ENCODE results near the gene SHKBP1. TPM values are rescaled to one million over a fixed set of nuclear protein-coding genes. Genes with fewer than 3 reads are reported as not detected.
A peak's percentile ranks its signal among the peaks of the same experiment; 100 is the strongest.

The SHKBP1 gene
- total RNA-seq, 3 donors from 2014 or later = 25.8 to 42.9 (median 34.1) TPM

DNA sequence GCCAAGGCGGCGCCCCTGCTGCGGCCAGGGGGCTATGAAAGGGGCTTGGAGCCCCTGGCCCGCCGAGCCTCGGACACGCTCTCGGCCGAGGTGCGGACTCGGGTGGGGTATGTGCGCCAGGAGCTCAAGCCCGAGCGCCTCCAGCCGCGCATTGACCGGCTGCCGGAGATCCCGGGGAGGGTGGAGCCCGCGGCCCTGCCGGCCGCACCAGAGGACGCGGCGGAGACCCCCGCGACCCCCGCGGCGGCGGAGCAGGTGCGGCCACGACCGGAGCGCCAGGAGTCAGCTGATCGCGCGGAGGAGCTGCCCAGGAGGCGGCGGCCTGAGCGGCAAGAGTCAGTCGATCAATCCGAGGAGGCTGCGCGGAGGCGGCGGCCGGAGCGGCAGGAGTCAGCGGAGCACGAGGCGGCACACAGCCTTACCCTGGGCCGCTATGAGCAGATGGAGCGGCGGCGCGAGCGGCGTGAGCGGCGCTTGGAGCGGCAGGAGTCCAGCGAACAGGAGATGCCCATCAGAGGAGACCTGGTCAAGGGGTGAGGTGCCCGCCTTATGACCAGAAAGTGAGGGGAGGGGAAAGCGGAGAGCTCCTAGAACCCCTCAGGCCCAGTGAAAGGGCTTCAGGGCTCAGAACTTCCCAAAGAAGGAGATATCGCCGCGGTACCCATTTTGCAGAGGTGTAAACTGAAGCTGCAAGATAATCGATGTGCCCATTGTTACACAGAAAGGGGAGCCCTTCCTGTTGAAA is 8.8 kb upstream of the SHKBP1 start:
- Histone ChIP-seq H3K4me1 (peaks cover 4 to 7% of the 10 kb centered on the region in 2 donors), H3K36me3 (no peaks in the 10 kb centered on the region), H3K27me3 (peaks cover 4 to 34% of the 10 kb centered on the region in 2 donors), H3K27ac (no peak overlapping the region), H3K4me3 (peak overlapping the region; percentile 14 to 54 (median 36)), H3K9me3 (no peaks in the 10 kb centered on the region)
- no peak for DNase-seq (ENCODE audit: low spot score in 2 of 2)
- intact Hi-C loops (cut with DNase I; ENCODE audit: low total_unique reads) = no loop called here
- no peak for TF ChIP-seq POLR2AphosphoS5 (IDR thresholded peaks at IDR 0.05)
- no peak for TF ChIP-seq POLR2A (IDR thresholded peaks at IDR 0.05)
- TF ChIP-seq CTCF (IDR thresholded peaks at IDR 0.05) = no peak

DNA sequence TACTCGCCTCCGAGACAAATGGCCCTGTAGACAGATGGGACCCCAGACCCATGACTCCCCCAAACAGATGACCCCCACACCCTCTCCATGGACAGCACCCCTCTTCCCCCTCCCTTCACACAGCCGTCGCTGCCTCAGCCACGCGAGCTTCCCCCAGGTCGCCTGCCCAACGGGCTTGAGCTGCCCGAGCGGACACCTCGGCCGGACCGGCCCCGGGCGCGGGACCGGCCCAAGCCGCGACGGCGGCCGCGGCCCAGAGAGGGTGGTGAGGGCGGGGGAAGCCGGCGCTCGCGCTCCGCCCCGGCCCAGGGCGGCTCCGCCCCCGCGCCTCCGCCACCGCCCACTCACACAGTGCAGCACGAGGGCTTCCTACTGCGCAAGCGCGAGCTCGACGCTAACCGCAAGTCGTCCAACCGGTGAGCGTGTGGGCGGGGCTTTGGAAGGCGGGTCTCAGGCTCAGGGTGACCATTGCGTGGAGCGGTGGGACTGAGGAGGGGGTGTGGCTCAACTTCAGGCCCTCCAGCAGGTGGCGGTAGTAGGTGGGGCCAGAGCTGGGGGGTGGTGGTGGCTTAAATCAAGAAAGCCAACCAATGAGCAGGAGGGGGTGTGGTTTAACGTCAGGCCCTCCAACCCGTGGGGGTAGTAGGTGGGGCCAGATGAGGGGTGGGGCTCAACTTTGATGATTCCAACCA is 6.2 kb upstream of the SHKBP1 start:
- TF ChIP-seq POLR2A (IDR thresholded peaks at IDR 0.05) (no peak), CTCF (IDR thresholded peaks at IDR 0.05) (peak in 1 of 3 donors; percentile 27), POLR2AphosphoS5 (IDR thresholded peaks at IDR 0.05) (no peak)
- Histone ChIP-seq H3K4me3 (peak overlapping the region; percentile 19 to 73 (median 49)), H3K27ac (peak overlapping the region; percentile 60 to 82), H3K9me3 (no peaks in the 10 kb centered on the region), H3K4me1 (peaks cover 4 to 7% of the 10 kb centered on the region in 2 donors), H3K36me3 (no peaks in the 10 kb centered on the region), H3K27me3 (peaks cover 4 to 29% of the 10 kb centered on the region in 2 donors)
- peak; percentile 98 to 99 for DNase-seq (ENCODE audit: low spot score in 2 of 2)
- intact Hi-C loops (cut with DNase I; ENCODE audit: low total_unique reads) = no loop called here

DNA sequence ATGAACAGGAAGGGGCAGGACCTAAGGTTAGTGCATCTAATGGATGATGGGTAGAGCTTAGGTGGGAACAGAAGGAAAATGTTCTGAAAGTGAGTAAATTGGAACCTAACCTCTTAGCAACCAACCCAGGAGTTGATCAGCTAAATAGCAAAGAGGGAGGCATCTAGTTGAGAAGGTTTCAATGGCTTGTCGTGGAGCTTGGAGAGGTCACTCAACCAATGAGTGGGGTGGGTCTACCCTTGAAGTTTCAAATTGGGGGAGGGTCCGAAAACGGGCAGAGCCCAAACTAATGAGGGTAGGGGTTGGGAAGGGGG is 5.7 kb upstream of the SHKBP1 start:
- Histone ChIP-seq H3K4me3 (peak overlapping the region in 1 of 3 donors; percentile 73), H3K36me3 (no peaks in the 10 kb centered on the region), H3K27me3 (peaks cover 4 to 24% of the 10 kb centered on the region in 2 donors), H3K27ac (peak overlapping the region; percentile 36 to 60), H3K4me1 (peaks cover 4 to 7% of the 10 kb centered on the region in 2 donors), H3K9me3 (no peaks in the 10 kb centered on the region)
- no peak for TF ChIP-seq POLR2AphosphoS5 (IDR thresholded peaks at IDR 0.05)
- TF ChIP-seq CTCF (IDR thresholded peaks at IDR 0.05) = no peak
- no peak for TF ChIP-seq POLR2A (IDR thresholded peaks at IDR 0.05)
- intact Hi-C loops (cut with DNase I; ENCODE audit: low total_unique reads) = no loop called here
- no peak for DNase-seq (ENCODE audit: low spot score in 2 of 2)

- peaks cover 4 to 14% of the 10 kb centered on the region in 2 donors for H3K27me3 ChIP-seq
- H3K36me3 ChIP-seq = no peaks in the 10 kb centered on the region
- intact Hi-C loops (cut with DNase I; ENCODE audit: low total_unique reads) = no loop called here
- DNase-seq (ENCODE audit: low spot score in 2 of 2) = no peak
- H3K4me1 ChIP-seq = peaks cover 4 to 7% of the 10 kb centered on the region in 2 donors
- no peak overlapping the region for H3K27ac ChIP-seq
- no peak overlapping the region for H3K4me3 ChIP-seq
- no peak for TF ChIP-seq POLR2A (IDR thresholded peaks at IDR 0.05)
- TF ChIP-seq CTCF (IDR thresholded peaks at IDR 0.05) = no peak
- no peak for TF ChIP-seq POLR2AphosphoS5 (IDR thresholded peaks at IDR 0.05)
- no peaks in the 10 kb centered on the region for H3K9me3 ChIP-seq
These were observed 4.7 kb upstream of the SHKBP1 start for GRCh38 chr19:40571831-40572495.

DNA sequence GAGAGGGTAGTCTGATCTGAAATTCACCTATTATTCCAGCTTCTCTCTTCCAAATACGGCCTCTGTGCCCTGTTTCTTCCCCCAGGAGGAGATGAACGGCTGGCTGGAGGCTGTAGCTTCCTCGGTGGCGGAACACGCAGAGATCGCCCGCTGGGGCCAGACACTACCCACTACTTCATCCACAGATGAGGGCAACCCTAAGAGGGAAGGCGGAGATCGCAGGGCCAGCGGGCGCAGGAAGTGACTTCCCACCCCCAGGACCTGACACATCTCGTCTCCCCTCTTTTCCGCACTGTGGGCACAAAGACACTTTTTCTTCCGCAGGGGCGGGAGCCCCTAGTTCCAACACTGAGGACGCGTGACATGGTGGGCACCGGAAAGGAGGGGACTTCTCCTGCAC is 1.3 kb upstream of the SHKBP1 start:
- no peaks in the 10 kb centered on the region for H3K9me3 ChIP-seq
- intact Hi-C loops (cut with DNase I; ENCODE audit: low total_unique reads) = no loop called here
- TF ChIP-seq POLR2A (IDR thresholded peaks at IDR 0.05) = no peak
- no peak for TF ChIP-seq CTCF (IDR thresholded peaks at IDR 0.05)
- TF ChIP-seq POLR2AphosphoS5 (IDR thresholded peaks at IDR 0.05) = no peak

More for the DNA sequence above, 1.3 kb upstream of the SHKBP1 start:
- Histone ChIP-seq H3K36me3 (no peaks in the 10 kb centered on the region), H3K27me3 (no peaks in the 10 kb centered on the region), H3K4me1 (peaks cover 0 to 2% of the 10 kb centered on the region in 2 donors), H3K4me3 (no peak overlapping the region), H3K27ac (no peak overlapping the region)
- no peak for DNase-seq (ENCODE audit: low spot score in 2 of 2)
